HG03575 (cell line): Measurements from ENCODE around the gene GEMIN8.
A peak's percentile ranks its signal among the peaks of the same experiment; 100 is the strongest.

Experiments used
- ATAC-seq: cut with Tn5 transposase; IDR thresholded peaks from one replicate; pipeline ENCODE4 v1.9.1; 2021; ENCODE audit not compliant: unreplicated experiment, insufficient number of reproducible peaks, low FRiP score; ENCODE audit errors: extremely low read depth

GEMIN8 gene

GRCh38 chrX:14029425-14030173, at the start of gene GEMIN8:
Gene GEMIN8, minus strand, starts transcription at chrX:14029892. Its CDS starts 8,414 bp downstream, at chrX:14021478.
- no peak for ATAC-seq

- ATAC-seq, result no peak
These were observed 46.9 kb upstream of the GEMIN8 start for GRCh38 chrX:14076639-14077038.

GRCh38 chrX:14073556-14073955, 43.9 kb upstream of the GEMIN8 start:
- no peak for ATAC-seq

- ATAC-seq, result no peak
These were observed 43.4 kb upstream of the GEMIN8 start for GRCh38 chrX:14073071-14073470.

GRCh38 chrX:14065800-14066199, 36.1 kb upstream of the GEMIN8 start:
- no peak for ATAC-seq

GRCh38 chrX:14064626-14065432, 35.1 kb upstream of the GEMIN8 start:
- no peak for ATAC-seq

GRCh38 chrX:14062524-14062923, 32.8 kb upstream of the GEMIN8 start:
- ATAC-seq, result no peak

- no peak for ATAC-seq
These were observed 26.5 kb upstream of the GEMIN8 start for GRCh38 chrX:14056206-14056605.

GRCh38 chrX:14051416-14051815, 21.7 kb upstream of the GEMIN8 start:
- ATAC-seq, result no peak

- no peak for ATAC-seq
These were observed 21.0 kb upstream of the GEMIN8 start for GRCh38 chrX:14050709-14051108.

- ATAC-seq, result no peak
These were observed 13.5 kb upstream of the GEMIN8 start for GRCh38 chrX:14043209-14043608.

GRCh38 chrX:14039344-14039743, 9.7 kb upstream of the GEMIN8 start:
- ATAC-seq, result peak; percentile 82

GRCh38 chrX:14038375-14039085, 8.8 kb upstream of the GEMIN8 start:
- no peak for ATAC-seq

- ATAC-seq, result no peak
These were observed 2.7 kb upstream of the GEMIN8 start for GRCh38 chrX:14032406-14032805.

- no peak for ATAC-seq
These were observed 460 bp upstream of the GEMIN8 start for GRCh38 chrX:14030174-14030530.

GRCh38 chrX:14029039-14029424, 660 bp downstream of the GEMIN8 start:
- no peak for ATAC-seq

- ATAC-seq, result no peak
These were observed 1.2 kb downstream of the GEMIN8 start for GRCh38 chrX:14028473-14028872.

- ATAC-seq, result peak; percentile 57
These were observed 2.1 kb downstream of the GEMIN8 start for GRCh38 chrX:14027511-14028019.

- no peak for ATAC-seq
These were observed 2.7 kb downstream of the GEMIN8 start for GRCh38 chrX:14027036-14027435.

GRCh38 chrX:14026121-14026520, 3.6 kb downstream of the GEMIN8 start:
- ATAC-seq, result no peak
